HTERT RPE-1 (cell line): ENCODE measurements around the gene GUCY1A1.

Experiments
- in situ Hi-C: fragments of 300-500 bp; cut with MboI; formaldehyde crosslinking; loops from 4 replicates; pipeline ENCODE4 v1.14.3; 2020; ENCODE audit warnings: low sequenced_read_pairs

The GUCY1A1 gene

GRCh38 chr4:155658681-155659064 lies 8.0 kb upstream of the GUCY1A1 start:
- in situ Hi-C loops = no loop called here

- in situ Hi-C loops = no loop called here
Measured at GRCh38 chr4:155659176-155659575, 7.5 kb upstream of the GUCY1A1 start.

GRCh38 chr4:155660436-155660835 lies 6.2 kb upstream of the GUCY1A1 start:
- in situ Hi-C loops = no loop called here

GRCh38 chr4:155665054-155665453 lies 1.6 kb upstream of the GUCY1A1 start:
- in situ Hi-C loops = no loop called here

GRCh38 chr4:155667222-155667567 lies 547 bp downstream of the GUCY1A1 start:
- in situ Hi-C loops = no loop called here

- in situ Hi-C loops = no loop called here
Measured at GRCh38 chr4:155667568-155668511, 1.2 kb downstream of the GUCY1A1 start.

- in situ Hi-C loops = no loop called here
Measured at GRCh38 chr4:155668707-155669220, 2.1 kb downstream of the GUCY1A1 start.

- in situ Hi-C loops = no loop called here
Measured at GRCh38 chr4:155672342-155672741, 5.7 kb downstream of the GUCY1A1 start.

GRCh38 chr4:155673453-155673979 lies 6.9 kb downstream of the GUCY1A1 start:
- in situ Hi-C loops = no loop called here

- in situ Hi-C loops = no loop called here
Measured at GRCh38 chr4:155674669-155675071, 8.0 kb downstream of the GUCY1A1 start.

- in situ Hi-C loops = no loop called here
Measured at GRCh38 chr4:155675709-155676429, 9.2 kb downstream of the GUCY1A1 start.

- in situ Hi-C loops = no loop called here
Measured at GRCh38 chr4:155676430-155676825, 9.8 kb downstream of the GUCY1A1 start.

GRCh38 chr4:155678011-155678410 lies 11.4 kb downstream of the GUCY1A1 start:
- in situ Hi-C loops = no loop called here

GRCh38 chr4:155679343-155679742 lies 12.7 kb downstream of the GUCY1A1 start:
- in situ Hi-C loops = no loop called here

GRCh38 chr4:155681886-155682285 lies 15.2 kb downstream of the GUCY1A1 start:
- in situ Hi-C loops = no loop called here

GRCh38 chr4:155684423-155684822 lies 17.8 kb downstream of the GUCY1A1 start:
- in situ Hi-C loops = no loop called here

- in situ Hi-C loops = no loop called here
Measured at GRCh38 chr4:155684892-155685541, 18.4 kb downstream of the GUCY1A1 start.

- in situ Hi-C loops = no loop called here
Measured at GRCh38 chr4:155687380-155687982, 20.8 kb downstream of the GUCY1A1 start.

GRCh38 chr4:155688211-155688610 lies 21.6 kb downstream of the GUCY1A1 start:
- in situ Hi-C loops = no loop called here

GRCh38 chr4:155688860-155689259 lies 22.2 kb downstream of the GUCY1A1 start:
- in situ Hi-C loops = no loop called here
